ENCODE results near the gene DOK7. TPM values are rescaled to one million over a fixed set of nuclear protein-coding genes. Genes with fewer than 3 reads are reported as not detected.

Gene DOK7, protein sequence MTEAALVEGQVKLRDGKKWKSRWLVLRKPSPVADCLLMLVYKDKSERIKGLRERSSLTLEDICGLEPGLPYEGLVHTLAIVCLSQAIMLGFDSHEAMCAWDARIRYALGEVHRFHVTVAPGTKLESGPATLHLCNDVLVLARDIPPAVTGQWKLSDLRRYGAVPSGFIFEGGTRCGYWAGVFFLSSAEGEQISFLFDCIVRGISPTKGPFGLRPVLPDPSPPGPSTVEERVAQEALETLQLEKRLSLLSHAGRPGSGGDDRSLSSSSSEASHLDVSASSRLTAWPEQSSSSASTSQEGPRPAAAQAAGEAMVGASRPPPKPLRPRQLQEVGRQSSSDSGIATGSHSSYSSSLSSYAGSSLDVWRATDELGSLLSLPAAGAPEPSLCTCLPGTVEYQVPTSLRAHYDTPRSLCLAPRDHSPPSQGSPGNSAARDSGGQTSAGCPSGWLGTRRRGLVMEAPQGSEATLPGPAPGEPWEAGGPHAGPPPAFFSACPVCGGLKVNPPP
- total RNA-seq (2022; extraction: Qiagen RNA extraction) = 0.22 to 0.76 TPM (median 0.32 TPM) in 5 replicates

DNA sequence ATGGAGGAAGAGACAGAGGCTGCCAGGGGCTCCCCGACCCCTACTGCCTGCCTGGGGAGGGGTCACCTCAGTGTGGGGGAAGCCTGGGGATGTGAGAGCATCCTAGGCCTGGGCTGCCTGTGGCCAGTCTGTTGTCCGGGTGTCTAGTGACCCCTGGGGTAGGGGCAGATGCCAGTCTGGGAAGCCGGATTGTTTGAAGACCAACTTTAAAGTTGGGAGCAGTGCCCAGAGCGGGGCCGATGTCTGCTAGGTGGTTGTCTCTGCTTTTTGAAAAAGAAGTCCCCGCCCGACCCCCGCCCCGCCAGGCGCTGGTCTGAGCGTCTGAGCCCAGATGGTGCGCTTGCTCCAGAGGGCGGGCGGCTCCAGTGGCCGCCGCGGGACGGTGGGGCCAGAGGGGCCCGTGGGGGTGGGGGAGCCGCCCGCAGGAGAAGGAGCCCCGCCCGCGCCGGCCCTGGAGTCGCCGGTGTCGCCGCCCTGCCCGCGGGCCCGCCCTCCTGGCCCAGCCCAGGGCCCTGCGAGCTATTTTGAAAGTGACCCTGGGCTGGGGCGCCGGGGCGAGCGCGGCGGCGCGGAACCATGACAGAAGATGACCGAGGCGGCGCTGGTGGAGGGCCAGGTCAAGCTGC is at the start of gene DOK7:
TSS of gene DOK7 (plus strand) at position 517 of the 626 bp plus-strand sequence. CDS start at position 587, 70 bp downstream.

DNA sequence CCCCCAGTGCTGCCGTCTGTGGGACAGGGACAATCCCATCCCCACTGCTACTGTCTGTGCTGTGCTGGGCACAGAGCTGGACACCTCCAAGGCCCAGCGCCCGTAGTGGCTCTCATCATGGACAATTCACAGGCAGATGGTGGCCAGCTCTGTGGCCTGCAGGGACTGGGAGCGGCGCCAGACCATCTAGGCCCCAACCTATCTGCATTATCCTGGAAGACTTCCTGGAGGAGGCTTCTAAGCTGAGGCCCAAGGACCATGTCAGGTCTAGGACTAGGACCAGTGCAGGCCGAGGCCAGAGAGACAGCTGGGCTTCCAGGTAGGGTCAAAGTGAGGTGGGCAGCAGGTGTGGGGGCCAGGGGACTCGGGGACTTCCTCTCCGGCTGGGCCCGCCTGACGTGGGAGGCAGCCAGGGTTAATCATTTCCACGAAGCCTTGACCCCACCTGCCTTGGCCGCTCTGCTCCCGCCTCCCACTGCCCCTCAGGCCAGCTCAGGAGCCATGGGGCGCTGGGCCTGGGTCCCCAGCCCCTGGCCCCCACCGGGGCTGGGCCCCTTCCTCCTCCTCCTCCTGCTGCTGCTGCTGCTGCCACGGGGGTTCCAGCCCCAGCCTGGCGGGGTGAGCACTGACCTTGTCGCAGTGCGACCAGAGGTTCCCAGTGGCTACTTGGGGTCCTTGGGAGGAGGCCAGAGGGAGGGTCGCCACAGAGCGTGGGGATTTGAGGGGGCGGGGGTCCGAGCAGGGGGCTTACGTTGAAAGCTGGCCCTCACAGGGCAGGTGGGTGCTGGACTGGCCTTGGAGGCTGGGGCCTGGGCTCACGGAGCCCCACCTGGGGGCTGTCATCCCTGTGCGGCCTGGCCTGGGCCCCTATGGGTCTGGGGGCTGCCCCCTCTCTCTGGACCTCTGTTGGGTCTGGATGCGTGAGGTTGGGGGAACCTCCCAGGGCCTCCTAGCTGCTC is 21.3 kb upstream of the DOK7 start, which contains the start of gene HGFAC:
TSS of gene HGFAC (plus strand) at position 468 of the 959 bp plus-strand sequence. CDS start at position 502, 34 bp downstream.

DNA sequence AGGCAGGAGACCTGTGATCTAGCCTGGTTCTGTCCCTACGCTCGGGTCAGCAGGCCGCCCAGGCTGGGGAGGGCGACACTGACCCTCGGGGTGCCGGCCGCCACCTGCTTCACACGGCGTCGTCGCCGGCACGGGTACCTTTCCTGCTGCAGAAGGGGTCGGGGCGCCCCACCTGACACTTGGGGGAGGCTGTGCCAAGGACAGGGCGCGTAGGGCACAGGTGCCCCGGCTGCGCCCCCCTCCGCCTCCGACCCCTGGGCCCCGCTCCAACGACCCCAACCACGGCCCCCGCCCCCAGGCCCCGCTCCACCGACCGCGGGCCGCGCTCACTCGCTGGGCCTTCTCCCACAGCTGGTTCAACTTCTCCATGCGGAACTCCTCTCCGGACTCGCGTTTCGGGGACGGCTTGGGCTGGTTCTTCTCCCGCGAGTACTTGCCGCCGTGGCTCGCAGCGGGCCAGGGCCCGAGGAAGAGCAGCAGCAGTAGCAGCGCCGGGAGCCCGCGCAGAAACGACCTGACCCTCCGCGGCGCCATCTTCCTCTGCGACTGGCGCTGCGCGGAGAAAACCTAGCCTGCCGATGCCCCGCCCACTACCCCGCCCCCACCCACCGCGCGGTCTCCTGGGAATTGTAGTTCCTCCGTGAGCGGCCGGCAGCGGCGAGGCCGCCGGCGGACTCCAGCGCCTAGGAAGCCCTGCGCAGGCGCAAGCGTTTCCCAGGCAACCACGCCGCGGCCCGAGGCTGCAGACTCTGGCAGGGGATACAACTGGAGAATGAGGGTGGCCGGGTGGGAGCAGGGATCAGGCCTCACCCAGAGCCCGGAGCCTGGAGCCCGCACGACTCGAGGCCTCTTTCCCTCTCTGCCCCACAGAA is 69.0 kb downstream of the DOK7 start, which contains the start of gene LRPAP1:
TSS of gene LRPAP1 (minus strand) at position 544 of the 872 bp plus-strand sequence. CDS start at position 534, 10 bp downstream.

Other genes with a start within 250 kb of the DOK7 start
- gene MSANTD1, start 214.1 kb upstream of the DOK7 start, total RNA-seq (2022; extraction: Qiagen RNA extraction) = 0.06 to 0.14 TPM (median 0.11 TPM) in 5 replicates
- gene RGS12, start 170.3 kb upstream of the DOK7 start, total RNA-seq (2022; extraction: Qiagen RNA extraction) = 8.8 to 12.4 TPM (median 10.7 TPM) in 5 replicates
- 0.09 to 0.26 TPM (median 0.14 TPM) in 5 replicates for gene HGFAC, start 21.3 kb upstream of the DOK7 start, total RNA-seq (2022; extraction: Qiagen RNA extraction)
- 123 to 134 TPM (median 132 TPM) in 5 replicates for gene LRPAP1, start 69.1 kb downstream of the DOK7 start, total RNA-seq (2022; extraction: Qiagen RNA extraction)